GM19193 (cell line): ENCODE data around the gene WNT7B.

Experiments used
- POLR2A ChIP-seq: IDR thresholded peaks from 4 replicates; pipeline ENCODE4 v1.6.1; 2011; ENCODE audit not compliant: insufficient read depth, insufficient read length; ENCODE audit errors: extremely low read depth

WNT7B gene

DNA sequence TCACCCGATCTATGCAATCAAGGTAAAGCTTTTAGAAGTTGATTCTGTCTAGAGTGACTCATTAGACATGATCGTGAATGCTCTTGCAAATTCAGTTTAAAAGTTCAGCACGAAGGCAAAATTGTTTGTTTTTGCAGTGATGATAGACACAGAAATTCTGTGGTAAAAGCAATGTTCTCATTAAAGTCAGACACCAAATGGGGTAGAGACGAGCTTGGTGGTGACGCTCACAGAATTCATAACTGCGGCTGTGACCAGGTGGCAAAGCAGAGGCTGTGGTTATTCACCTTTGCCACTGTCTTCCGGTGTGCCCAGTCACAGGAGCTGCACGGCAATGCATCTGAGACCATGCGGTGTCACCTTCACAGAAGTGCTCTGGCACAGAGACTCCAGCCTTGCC, 83.4 kb downstream of the WNT7B start:
- TF ChIP-seq POLR2A, result no peak

GRCh38 chr22:45892681-45893461, 84.1 kb downstream of the WNT7B start:
- no peak for TF ChIP-seq POLR2A

DNA sequence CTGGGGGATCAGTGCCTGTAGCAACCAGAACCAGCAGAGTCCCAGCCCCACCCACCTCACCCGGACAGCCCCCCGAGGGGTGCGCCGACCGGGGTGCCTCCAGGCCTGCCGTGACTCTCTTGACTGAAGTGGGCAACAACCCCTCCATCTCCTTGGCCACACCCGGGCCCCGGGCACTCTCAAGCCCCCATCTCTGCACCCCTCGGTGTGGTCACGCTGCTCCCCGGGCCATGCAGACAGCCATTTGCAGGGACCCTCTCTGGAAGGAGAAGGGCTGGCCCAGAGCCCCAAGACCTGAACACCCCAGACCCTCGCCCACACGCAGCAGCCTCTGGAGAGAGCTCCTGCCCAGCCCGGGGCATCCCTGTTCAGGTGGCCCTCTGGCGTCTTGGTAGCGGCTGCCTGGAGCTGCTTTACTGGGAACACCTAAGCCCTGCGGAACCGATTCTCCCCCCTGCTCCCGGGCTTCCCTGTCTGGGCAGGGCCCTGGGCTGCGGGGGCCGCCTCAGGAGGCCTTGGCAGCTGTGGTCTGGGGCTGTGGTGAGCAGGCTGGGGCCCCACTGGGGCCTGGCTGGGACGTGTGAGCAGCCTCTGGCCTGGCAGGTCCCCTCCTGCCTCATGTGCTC, 84.9 kb downstream of the WNT7B start:
- no peak for TF ChIP-seq POLR2A

DNA sequence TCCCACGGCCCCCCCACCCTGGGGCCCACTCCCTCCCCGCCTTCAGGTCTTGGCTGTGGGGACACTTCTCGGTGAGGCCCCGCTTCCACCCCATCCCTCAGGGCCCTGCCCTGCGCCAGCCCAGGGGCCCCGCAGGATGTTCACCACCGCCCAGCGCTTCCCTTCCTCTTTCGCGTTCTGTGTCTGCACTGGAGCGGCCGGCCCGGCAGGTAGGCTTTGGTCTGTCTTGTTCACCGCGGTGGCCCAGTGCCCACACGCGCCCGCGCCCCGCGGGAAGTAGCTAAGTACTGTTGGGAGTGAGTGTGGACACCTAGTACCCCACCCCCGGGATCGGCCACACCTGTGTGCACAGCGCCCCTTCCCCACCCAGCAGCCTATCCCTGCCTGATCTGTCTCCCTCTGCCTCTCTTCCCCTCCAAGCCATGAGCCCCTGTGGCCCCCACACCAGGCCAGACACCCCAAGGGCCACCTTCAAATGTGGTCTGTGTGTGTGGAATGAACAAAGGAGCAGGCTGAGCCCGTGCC, 85.4 kb downstream of the WNT7B start:
- no peak for TF ChIP-seq POLR2A

GRCh38 chr22:45891021-45891421, 85.9 kb downstream of the WNT7B start:
- TF ChIP-seq POLR2A, result no peak

DNA sequence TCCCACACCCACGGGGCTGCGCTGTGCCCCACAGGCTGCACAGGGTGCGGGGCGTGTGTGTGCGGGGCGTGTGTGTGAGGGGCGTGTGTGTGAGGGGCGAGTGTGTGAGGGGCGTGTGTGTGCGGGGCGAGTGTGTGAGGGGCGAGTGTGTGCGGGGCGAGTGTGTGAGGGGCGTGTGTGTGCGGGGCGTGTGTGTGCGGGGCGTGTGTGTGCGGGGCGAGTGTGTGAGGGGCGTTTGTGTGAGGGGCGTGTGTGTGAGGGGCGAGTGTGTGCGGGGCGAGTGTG, 86.7 kb downstream of the WNT7B start:
- TF ChIP-seq POLR2A, result no peak

DNA sequence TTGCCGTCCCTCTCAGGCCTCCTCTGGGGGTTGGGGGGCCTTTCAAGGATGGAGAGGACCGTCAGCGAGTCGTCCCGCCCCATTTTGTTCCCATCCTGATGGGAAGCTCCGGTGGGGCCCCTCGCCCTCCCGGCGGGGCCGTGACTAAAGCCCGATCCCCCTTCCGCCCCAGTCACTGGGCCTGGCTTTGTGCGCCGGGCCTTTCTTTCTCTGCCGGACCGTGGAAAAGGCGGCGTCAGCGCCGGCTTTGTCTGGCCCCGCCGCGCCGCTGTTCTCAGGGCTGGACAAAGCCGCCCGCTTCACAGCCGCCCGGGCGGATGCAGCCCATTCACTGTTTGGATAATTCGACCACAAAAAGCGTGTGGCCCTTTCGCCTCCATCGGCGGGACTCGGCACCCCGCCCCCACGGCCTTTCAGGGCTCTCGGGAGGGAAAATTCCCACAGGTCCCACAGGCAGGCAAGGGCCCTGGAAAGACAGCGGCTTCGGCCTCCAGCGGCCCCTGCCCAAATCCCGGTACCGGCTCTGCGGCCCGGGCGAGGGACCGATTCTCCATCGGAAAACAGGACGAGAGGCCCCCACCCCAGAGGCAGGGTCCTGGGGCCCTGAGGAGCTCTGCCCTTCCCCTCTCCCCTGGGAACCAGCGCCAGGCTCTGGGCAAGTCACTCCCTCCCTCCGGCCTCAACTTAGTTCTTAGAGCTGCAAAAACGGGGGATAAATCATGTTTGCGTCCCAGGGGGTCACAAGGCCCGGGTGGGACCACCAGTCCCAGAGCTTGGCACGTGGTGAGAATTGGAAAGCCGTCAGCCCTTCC, 87.2 kb downstream of the WNT7B start:
- TF ChIP-seq POLR2A, result no peak

- no peak for TF ChIP-seq POLR2A
Measured at GRCh38 chr22:45889093-45889538, 87.8 kb downstream of the WNT7B start.

- no peak for TF ChIP-seq POLR2A
Measured at GRCh38 chr22:45888221-45889092, 88.5 kb downstream of the WNT7B start.

DNA sequence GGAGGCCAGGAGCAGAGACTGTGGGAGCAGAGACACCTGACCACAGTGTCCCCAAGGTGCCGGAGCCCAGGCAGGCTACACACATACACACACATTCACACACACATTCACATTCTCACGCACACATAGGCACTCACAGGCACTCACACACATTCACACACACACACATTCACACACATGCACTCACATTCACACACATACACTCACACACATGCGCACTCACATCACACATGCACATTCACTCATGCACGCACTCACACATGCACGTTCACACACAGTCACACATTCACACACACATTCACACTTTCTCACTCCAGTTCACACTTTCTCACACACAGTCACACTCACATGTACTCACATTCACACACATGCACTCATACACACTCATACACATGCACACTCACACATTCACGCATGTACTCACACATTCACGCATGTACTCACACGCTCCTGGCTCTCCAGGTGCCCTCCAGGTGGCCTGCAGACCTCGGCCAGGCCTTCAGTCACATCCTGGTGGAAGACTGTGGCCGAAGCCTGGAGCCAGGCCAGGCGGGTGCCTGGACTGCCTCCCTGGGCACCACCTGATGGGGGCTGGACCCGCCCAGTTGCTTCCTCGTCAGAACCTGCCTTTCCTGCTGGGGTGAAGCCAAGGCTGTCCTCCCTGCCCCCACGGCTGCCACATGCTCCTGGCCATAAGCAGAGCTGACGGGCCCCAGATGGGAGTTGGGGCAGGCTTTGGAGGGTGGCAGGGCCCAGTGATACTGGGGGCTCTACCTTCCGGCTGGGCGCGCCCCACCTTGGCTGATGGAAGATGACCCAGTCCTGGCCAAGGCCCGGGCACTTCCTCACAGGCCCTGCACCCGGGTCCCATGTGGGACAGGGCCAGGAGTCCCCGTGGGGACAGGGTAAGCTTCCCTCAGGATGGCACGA, 89.5 kb downstream of the WNT7B start:
- no peak for TF ChIP-seq POLR2A

DNA sequence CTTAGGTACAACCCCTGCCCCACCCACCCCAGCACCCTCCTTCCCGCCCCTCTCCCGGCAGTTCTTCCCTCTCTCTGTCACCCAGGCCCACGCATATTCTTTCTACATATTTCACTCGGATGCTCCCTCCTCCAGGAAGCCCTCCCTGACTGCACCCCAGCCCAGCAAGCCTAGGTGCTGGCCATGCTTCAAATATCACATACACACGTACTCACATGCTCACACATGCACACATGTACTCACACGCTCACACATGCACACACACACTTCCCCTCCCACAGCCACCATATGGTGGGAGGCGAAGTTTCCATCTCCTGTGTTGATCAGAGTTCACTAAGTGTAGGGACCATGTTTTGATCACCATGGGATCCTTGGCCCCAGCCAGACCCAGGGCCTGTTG, 90.4 kb downstream of the WNT7B start:
- TF ChIP-seq POLR2A, result no peak

GRCh38 chr22:45885941-45886395, 91.0 kb downstream of the WNT7B start:
- TF ChIP-seq POLR2A, result no peak

- no peak for TF ChIP-seq POLR2A
Measured at GRCh38 chr22:45885171-45885840, 91.7 kb downstream of the WNT7B start.

DNA sequence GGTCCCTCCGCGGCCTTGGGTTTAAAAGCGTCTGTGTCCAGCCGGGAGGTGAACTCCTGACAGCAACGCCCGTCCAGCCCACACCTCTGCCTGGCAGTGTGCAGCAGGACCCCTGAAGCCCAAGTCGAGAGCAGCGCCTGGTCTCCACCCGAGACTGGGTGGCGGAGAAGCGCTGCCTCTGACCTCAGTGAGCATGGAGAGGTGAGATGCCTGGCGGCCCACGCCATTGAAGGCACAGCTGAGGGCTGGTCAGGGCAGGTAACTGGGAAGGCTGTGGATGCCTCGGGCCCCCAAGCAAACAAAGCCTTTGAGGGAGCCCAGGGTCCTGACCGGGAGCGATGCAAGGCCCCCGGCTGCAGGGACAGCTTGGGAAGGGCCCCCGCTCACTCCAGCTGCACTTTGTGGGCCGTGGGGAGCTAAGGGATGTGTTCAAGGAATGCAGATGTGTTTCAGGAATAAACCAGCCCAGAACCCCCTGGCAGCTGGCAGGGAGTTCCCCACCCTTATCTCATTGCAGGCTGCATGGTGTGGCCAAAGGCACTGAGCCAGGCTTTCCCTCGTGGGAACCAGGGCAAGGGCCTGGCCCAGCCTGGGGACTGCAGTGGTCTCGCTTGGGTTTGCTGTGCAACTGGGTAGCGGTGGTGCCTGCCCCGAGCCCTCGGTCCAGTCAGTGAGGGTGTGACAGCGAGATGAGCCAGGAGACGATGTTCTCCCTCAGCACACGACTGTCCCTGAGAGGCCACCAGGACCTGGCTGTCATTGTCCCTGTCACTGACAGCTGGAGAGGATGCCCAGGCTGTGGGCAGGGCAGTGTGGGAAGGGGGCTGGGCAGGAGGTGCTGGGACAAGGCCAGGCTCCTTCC, 92.5 kb downstream of the WNT7B start:
- TF ChIP-seq POLR2A, result no peak
